ENCODE measurements around the gene AMPD3.

The AMPD3 gene

GRCh38 chr11:10514709-10515108 lies 59.6 kb downstream of the AMPD3 start:
- no peak for TF ChIP-seq FOXM1 (IDR thresholded peaks at IDR 0.05; ENCODE audit: borderline replicate concordance, low read depth)
- no peak for TF ChIP-seq TCF12 (IDR thresholded peaks at IDR 0.05; ENCODE audit: low read depth)
- no peak for TF ChIP-seq CEBPB (IDR thresholded peaks at IDR 0.05)
- no peak for TF ChIP-seq TAF1 (IDR thresholded peaks at IDR 0.05; ENCODE audit: low read depth)
- TF ChIP-seq CREB1 (IDR thresholded peaks at IDR 0.05; ENCODE audit: low read depth): no peak
- TF ChIP-seq EGR1 (IDR thresholded peaks at IDR 0.05): no peak
- TF ChIP-seq TEAD4 (IDR thresholded peaks at IDR 0.05): no peak
- TF ChIP-seq YY1 (IDR thresholded peaks at IDR 0.05; ENCODE audit: low read depth): no peak
- TF ChIP-seq RAD21 (IDR thresholded peaks at IDR 0.05; ENCODE audit: low read depth): no peak
- no peak for TF ChIP-seq MAX (IDR thresholded peaks at IDR 0.05)
- TF ChIP-seq REST (IDR thresholded peaks at IDR 0.05; ENCODE audit: low read depth): no peak
- no peak for TF ChIP-seq NFIC (IDR thresholded peaks at IDR 0.05)
- TF ChIP-seq USF1 (IDR thresholded peaks at IDR 0.05): no peak
- no peak for TF ChIP-seq ZBTB7A (IDR thresholded peaks at IDR 0.05; ENCODE audit: low read depth)
- no peak for TF ChIP-seq EP300 (IDR thresholded peaks at IDR 0.05; ENCODE audit: borderline replicate concordance)

- TF ChIP-seq ZBTB7A (IDR thresholded peaks at IDR 0.05; ENCODE audit: low read depth): no peak
- TF ChIP-seq EGR1 (IDR thresholded peaks at IDR 0.05): no peak
- no peak for TF ChIP-seq TEAD4 (IDR thresholded peaks at IDR 0.05)
- TF ChIP-seq CEBPB (IDR thresholded peaks at IDR 0.05): no peak
- no peak for TF ChIP-seq USF1 (IDR thresholded peaks at IDR 0.05)
- TF ChIP-seq MAX (IDR thresholded peaks at IDR 0.05): no peak
- no peak for TF ChIP-seq NFIC (IDR thresholded peaks at IDR 0.05)
- no peak for TF ChIP-seq TAF1 (IDR thresholded peaks at IDR 0.05; ENCODE audit: low read depth)
- no peak for TF ChIP-seq YY1 (IDR thresholded peaks at IDR 0.05; ENCODE audit: low read depth)
- TF ChIP-seq CREB1 (IDR thresholded peaks at IDR 0.05; ENCODE audit: low read depth): no peak
- TF ChIP-seq EP300 (IDR thresholded peaks at IDR 0.05; ENCODE audit: borderline replicate concordance): no peak
- TF ChIP-seq TCF12 (IDR thresholded peaks at IDR 0.05; ENCODE audit: low read depth): no peak
- no peak for TF ChIP-seq REST (IDR thresholded peaks at IDR 0.05; ENCODE audit: low read depth)
- TF ChIP-seq FOXM1 (IDR thresholded peaks at IDR 0.05; ENCODE audit: borderline replicate concordance, low read depth): no peak
These were observed 60.4 kb downstream of the AMPD3 start for GRCh38 chr11:10515418-10515817.

GRCh38 chr11:10518123-10518522 lies 63.1 kb downstream of the AMPD3 start:
- TF ChIP-seq MAX (IDR thresholded peaks at IDR 0.05): no peak
- no peak for TF ChIP-seq NFIC (IDR thresholded peaks at IDR 0.05)
- TF ChIP-seq CREB1 (IDR thresholded peaks at IDR 0.05; ENCODE audit: low read depth): no peak
- no peak for TF ChIP-seq EP300 (IDR thresholded peaks at IDR 0.05; ENCODE audit: borderline replicate concordance)
- no peak for TF ChIP-seq TCF12 (IDR thresholded peaks at IDR 0.05; ENCODE audit: low read depth)
- TF ChIP-seq TEAD4 (IDR thresholded peaks at IDR 0.05): no peak
- no peak for TF ChIP-seq FOXM1 (IDR thresholded peaks at IDR 0.05; ENCODE audit: borderline replicate concordance, low read depth)
- no peak for TF ChIP-seq EGR1 (IDR thresholded peaks at IDR 0.05)
- TF ChIP-seq ZBTB7A (IDR thresholded peaks at IDR 0.05; ENCODE audit: low read depth): no peak
- TF ChIP-seq REST (IDR thresholded peaks at IDR 0.05; ENCODE audit: low read depth): no peak
- TF ChIP-seq YY1 (IDR thresholded peaks at IDR 0.05; ENCODE audit: low read depth): no peak
- no peak for TF ChIP-seq TAF1 (IDR thresholded peaks at IDR 0.05; ENCODE audit: low read depth)
- TF ChIP-seq RAD21 (IDR thresholded peaks at IDR 0.05; ENCODE audit: low read depth): no peak
- no peak for TF ChIP-seq USF1 (IDR thresholded peaks at IDR 0.05)
- no peak for TF ChIP-seq CEBPB (IDR thresholded peaks at IDR 0.05)
